Keratinocyte (primary cell): ENCODE measurements around the gene SLC29A2.

Experiments
- CTCF ChIP-seq, 3 experiments: IDR thresholded peaks in 1 of 3; conservative IDR thresholded peaks in 1 of 3; optimal IDR thresholded peaks in 1 of 3; 2 replicates in 2 of 3; 3 replicates in 1 of 3; pipeline versions ENCODE3 to v1.5.1; 2011; ENCODE audit warnings: low read length in 3 of 3, mild to moderate bottlenecking in 3 of 3, moderate library complexity in 2 of 3, control low read depth in 1 of 3, inconsistent platforms in 1 of 3; ENCODE audit not compliant: insufficient read depth in 2 of 3; ENCODE audit errors: extremely low read depth in 1 of 3
- EZH2 ChIP-seq: IDR thresholded peaks from one replicate; pipeline ENCODE4 v1.6.1; 2012; ENCODE audit warnings: inconsistent platforms, mild to moderate bottlenecking, low read length, moderate library complexity

- TF ChIP-seq EZH2 (no peak), CTCF (optimal IDR thresholded peaks at IDR 0.05 in 1 of 3, IDR thresholded peaks at IDR 0.05 in 1 of 3, conservative IDR thresholded peaks at IDR 0.05 in 1 of 3; ENCODE audit: extremely low read depth in 1 of 3, insufficient read depth in 2 of 3, low read length in 3 of 3) (no peak)
Measured at GRCh38 chr11:66360406-66361073, 11.0 kb downstream of the SLC29A2 start.
